ENCODE data around the gene GPRC6A. TPM values are rescaled to one million over a fixed set of nuclear protein-coding genes. Genes with fewer than 3 reads are reported as not detected.

Gene GPRC6A
- total and polyA plus RNA-seq, 11 donors, result not detected

DNA sequence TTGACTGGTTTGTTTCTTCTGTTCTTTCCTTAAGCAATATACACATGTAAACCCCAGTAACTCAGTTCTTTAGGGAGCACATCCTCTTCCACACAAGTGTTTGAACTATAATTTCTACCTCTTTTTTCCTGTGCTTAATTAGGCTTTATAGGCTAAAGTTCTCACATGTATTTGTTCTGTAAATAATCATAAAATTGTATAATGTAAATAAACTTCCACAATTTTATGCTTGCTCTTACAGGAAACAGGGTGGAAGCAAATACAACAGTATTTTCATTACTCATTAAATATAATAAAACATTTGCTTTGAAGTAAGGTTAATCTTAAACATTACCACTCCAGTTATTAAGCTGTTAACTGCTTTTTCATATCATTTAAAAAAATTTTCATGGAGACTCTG, 26.9 kb downstream of the GPRC6A start:
- TF ChIP-seq POLR2A (IDR thresholded peaks at IDR 0.05), result no peak
- TF ChIP-seq, protein P1, sequence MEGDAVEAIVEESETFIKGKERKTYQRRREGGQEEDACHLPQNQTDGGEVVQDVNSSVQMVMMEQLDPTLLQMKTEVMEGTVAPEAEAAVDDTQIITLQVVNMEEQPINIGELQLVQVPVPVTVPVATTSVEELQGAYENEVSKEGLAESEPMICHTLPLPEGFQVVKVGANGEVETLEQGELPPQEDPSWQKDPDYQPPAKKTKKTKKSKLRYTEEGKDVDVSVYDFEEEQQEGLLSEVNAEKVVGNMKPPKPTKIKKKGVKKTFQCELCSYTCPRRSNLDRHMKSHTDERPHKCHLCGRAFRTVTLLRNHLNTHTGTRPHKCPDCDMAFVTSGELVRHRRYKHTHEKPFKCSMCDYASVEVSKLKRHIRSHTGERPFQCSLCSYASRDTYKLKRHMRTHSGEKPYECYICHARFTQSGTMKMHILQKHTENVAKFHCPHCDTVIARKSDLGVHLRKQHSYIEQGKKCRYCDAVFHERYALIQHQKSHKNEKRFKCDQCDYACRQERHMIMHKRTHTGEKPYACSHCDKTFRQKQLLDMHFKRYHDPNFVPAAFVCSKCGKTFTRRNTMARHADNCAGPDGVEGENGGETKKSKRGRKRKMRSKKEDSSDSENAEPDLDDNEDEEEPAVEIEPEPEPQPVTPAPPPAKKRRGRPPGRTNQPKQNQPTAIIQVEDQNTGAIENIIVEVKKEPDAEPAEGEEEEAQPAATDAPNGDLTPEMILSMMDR (IDR thresholded peaks at IDR 0.05), result no peak
- intact Hi-C loops (cut with DNase I), result no loop called here
- H3K27ac ChIP-seq, result no peak overlapping the region
- no peak for DNase-seq
- peaks cover 0 to 4% (median 0%) of the 10 kb centered on the region in 9 donors for H3K27me3 ChIP-seq
- no peaks in the 10 kb centered on the region for H3K4me1 ChIP-seq
- H3K9me3 ChIP-seq, result no peaks in the 10 kb centered on the region
- no peaks in the 10 kb centered on the region for H3K36me3 ChIP-seq
- no peak overlapping the region for H3K4me3 ChIP-seq
- ATAC-seq, result no peak

DNA sequence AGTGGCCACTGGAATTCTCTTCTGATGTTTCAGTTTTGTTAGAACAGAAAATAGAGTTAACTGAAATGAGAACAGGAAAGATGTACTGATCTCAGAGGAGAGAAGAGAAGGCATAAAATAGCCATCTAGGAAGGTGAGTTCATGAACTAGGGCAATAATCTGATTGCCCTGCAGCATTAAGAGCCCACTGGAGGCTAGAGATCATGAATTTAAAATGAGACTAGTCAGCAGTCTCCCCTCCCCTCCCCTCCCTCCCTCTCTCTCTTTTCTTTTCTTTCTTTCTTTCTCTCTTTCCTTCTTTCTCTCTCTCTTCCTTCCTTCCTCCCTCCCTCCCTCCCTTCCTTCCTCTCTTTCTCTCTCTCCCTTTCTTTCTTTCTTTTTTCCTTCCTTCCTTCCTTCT, 28.9 kb downstream of the GPRC6A start:
- no peak overlapping the region for H3K27ac ChIP-seq
- H3K9me3 ChIP-seq, result no peaks in the 10 kb centered on the region
- TF ChIP-seq, protein P1 (IDR thresholded peaks at IDR 0.05), result no peak
- no peak for TF ChIP-seq POLR2A (IDR thresholded peaks at IDR 0.05)
- H3K36me3 ChIP-seq, result no peaks in the 10 kb centered on the region
- H3K4me1 ChIP-seq, result no peaks in the 10 kb centered on the region
- intact Hi-C loops (cut with DNase I), result no loop called here
- H3K27me3 ChIP-seq, result peaks cover 0 to 5% (median 0%) of the 10 kb centered on the region in 9 donors
- no peak overlapping the region for H3K4me3 ChIP-seq
- ATAC-seq, result no peak
- no peak for DNase-seq

DNA sequence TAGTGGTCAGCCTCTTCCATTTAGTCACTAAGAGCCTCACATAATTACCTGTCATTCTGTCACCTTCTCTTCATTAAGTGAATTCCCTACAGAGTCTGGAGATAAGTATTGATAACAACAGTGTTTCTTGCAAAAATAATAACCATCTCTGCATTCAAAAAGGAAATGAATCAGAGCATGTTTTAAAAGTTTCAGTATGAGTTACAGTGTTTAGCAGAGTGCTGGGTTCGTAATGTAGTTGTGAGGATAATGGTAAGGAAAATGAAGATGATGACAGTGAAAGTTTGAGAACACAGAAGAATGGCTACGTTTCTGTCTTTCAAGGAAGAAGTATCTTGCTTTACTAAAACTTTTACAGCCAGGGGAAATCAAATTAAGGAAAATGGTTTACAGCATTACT, 31.3 kb downstream of the GPRC6A start:
- H3K36me3 ChIP-seq, result no peaks in the 10 kb centered on the region
- ATAC-seq (no peak), DNase-seq (no peak)
- intact Hi-C loops (cut with DNase I), result no loop called here
- no peak for TF ChIP-seq POLR2A (IDR thresholded peaks at IDR 0.05)
- TF ChIP-seq, protein P1 (IDR thresholded peaks at IDR 0.05), result no peak
- WGBS, 4 donors, result 54 to 64% (median 58%) methylated on average over 2 of the region's 2 CpGs
- no peaks in the 10 kb centered on the region for H3K9me3 ChIP-seq
- peaks cover 0 to 7% (median 0%) of the 10 kb centered on the region in 9 donors for H3K27me3 ChIP-seq
- no peak overlapping the region for H3K27ac ChIP-seq
- H3K4me3 ChIP-seq, result no peak overlapping the region
- H3K4me1 ChIP-seq, result no peaks in the 10 kb centered on the region

DNA sequence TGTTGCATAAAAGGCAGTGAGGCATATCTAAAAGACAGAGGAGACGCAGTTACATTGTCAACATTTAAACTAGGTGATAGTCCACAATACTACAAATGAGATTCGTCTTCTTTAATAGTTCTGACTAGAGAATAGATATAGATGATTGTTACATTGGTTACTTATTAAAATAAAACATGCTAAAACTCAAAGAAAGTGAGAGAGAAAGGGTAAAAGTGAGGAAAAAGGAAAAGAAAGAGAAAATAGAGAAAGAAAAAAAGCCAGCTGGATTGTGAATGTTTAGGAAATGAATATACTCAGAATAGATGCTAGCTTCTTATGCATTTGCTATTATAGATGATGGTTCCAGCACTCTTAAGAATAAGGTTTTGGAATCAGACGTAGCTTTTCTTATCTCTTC, 35.7 kb downstream of the GPRC6A start:
- Histone ChIP-seq H3K27ac (no peak overlapping the region), H3K27me3 (peaks cover 0 to 6% (median 0%) of the 10 kb centered on the region in 9 donors), H3K9me3 (no peaks in the 10 kb centered on the region), H3K4me3 (no peak overlapping the region), H3K36me3 (no peaks in the 10 kb centered on the region), H3K4me1 (no peaks in the 10 kb centered on the region)
- intact Hi-C loops (cut with DNase I), result no loop called here
- DNase-seq, result no peak
- 62 to 68% (median 64%) methylated on average over 3 of the region's 3 CpGs for WGBS, 4 donors
- TF ChIP-seq, protein P1 (IDR thresholded peaks at IDR 0.05), result no peak
- no peak for TF ChIP-seq POLR2A (IDR thresholded peaks at IDR 0.05)
- ATAC-seq, result no peak

Data from heart left ventricle (tissue), 16 donors.